ENCODE results near the gene ACTN4.

Gene ACTN4

DNA sequence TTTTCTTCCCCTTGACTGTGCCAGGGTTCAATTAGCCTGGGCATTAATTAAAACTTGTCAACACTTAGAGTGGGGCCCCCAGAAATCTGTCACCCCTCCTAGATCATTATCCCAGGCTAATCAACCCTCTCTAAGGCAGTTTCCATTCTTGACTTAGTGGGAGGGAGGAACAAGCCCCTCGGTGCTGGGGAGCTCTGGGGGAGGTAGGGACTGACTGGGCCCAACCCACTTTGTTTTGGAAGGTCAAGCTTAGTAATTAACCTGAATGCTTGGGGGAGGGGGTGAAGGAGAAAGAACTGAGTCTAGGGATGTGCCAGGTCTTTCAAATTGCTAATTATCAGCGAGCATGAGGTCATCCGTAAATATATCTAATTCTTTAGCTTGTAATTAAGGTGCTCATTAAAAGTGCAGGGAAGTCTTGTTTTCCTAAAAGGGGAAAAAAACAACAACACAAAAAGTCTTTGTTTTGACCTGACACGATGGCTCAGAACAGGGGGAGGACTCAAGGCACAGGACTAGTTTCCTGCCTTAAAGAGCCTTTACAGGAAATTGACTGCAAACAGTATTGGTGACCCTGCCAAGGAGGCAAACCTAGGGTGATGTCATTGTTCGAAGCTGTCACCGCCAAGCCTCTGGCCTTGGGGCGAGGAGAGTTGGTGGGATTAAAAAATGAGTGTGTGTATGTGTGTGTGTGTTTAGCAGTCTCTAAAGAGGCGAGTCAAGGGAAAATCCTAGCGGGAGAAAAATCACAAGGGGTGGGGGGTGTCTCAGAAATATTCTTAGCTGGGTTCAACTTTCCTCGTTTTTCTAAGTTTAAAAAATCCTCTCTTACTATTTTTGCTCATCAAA is 19.4 kb downstream of the ACTN4 start:
- TF ChIP-seq, protein P1, sequence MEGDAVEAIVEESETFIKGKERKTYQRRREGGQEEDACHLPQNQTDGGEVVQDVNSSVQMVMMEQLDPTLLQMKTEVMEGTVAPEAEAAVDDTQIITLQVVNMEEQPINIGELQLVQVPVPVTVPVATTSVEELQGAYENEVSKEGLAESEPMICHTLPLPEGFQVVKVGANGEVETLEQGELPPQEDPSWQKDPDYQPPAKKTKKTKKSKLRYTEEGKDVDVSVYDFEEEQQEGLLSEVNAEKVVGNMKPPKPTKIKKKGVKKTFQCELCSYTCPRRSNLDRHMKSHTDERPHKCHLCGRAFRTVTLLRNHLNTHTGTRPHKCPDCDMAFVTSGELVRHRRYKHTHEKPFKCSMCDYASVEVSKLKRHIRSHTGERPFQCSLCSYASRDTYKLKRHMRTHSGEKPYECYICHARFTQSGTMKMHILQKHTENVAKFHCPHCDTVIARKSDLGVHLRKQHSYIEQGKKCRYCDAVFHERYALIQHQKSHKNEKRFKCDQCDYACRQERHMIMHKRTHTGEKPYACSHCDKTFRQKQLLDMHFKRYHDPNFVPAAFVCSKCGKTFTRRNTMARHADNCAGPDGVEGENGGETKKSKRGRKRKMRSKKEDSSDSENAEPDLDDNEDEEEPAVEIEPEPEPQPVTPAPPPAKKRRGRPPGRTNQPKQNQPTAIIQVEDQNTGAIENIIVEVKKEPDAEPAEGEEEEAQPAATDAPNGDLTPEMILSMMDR (IDR thresholded peaks at IDR 0.05; ENCODE audit: low read depth, low read length) = no peak
- peak; percentile 85 to 88 for DNase-seq (ENCODE audit: low read depth in 2 of 2)
- no peak overlapping the region for H3K4me3 ChIP-seq (replicated peaks in 1 of 2; ENCODE audit: low read depth in 2 of 2, low read length in 2 of 2)

DNA sequence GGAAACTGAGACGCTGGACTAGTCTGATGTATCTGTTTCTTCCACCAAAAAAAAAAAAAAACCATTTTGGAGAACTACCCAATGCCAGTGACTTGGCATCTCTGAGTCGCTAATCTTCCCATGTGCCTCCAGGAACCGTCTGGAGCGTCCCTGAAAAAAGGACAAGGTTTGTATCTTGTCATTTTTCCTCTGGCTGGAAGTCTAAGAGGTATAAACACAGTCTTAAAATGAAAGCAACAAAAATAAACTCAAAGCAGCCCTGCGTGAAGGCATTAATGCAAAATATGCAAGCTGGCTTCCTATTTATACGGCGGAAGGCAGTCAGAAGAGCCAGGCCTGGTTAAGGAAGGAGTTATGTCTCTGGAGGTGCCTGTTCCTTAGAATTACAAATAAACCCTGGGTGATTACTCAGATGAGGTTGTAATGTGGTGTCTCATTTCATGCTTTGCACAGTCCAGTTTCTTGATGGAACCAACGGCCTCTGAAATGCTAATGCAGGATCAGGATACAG is 20.3 kb downstream of the ACTN4 start:
- no peak overlapping the region for H3K4me3 ChIP-seq (replicated peaks in 1 of 2; ENCODE audit: low read depth in 2 of 2, low read length in 2 of 2)
- peak in 1 of 2 donors; percentile 72 for DNase-seq (ENCODE audit: low read depth in 2 of 2)
- TF ChIP-seq, protein P1 (IDR thresholded peaks at IDR 0.05; ENCODE audit: low read depth, low read length) = no peak

DNA sequence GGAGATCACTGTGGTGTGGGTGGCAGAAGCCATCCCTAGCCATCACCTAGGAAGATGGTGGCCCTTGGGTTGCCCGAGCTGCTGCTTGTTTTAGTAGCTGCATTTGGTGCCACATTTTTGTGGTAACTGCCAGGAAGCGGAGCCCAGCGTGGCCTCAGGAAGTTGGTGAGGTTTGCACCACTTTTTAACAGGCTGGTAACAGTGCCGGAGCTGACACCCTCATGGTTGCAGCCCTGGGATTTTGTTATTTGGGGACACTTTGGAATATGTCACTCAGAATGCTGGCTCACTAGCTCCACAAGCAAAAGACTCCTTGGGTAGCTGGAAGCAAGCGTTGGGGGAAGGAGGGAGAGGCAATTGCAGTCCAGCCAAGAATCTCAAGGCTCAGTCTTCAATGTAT is 22.1 kb downstream of the ACTN4 start:
- no peak for DNase-seq (ENCODE audit: low read depth in 2 of 2)
- no peak overlapping the region for H3K4me3 ChIP-seq (replicated peaks in 1 of 2; ENCODE audit: low read depth in 2 of 2, low read length in 2 of 2)
- TF ChIP-seq, protein P1 (IDR thresholded peaks at IDR 0.05; ENCODE audit: low read depth, low read length) = no peak

GRCh38 chr19:38670921-38671398 is 23.5 kb downstream of the ACTN4 start:
- TF ChIP-seq, protein P1 (IDR thresholded peaks at IDR 0.05; ENCODE audit: low read depth, low read length) = no peak
- no peak overlapping the region for H3K4me3 ChIP-seq (replicated peaks in 1 of 2; ENCODE audit: low read depth in 2 of 2, low read length in 2 of 2)
- DNase-seq (ENCODE audit: low read depth in 2 of 2) = no peak

GRCh38 chr19:38671654-38672053 is 24.2 kb downstream of the ACTN4 start:
- no peak for DNase-seq (ENCODE audit: low read depth in 2 of 2)
- H3K4me3 ChIP-seq (replicated peaks in 1 of 2; ENCODE audit: low read depth in 2 of 2, low read length in 2 of 2) = no peak overlapping the region
- TF ChIP-seq, protein P1 (IDR thresholded peaks at IDR 0.05; ENCODE audit: low read depth, low read length) = no peak

GRCh38 chr19:38673030-38673429 is 25.6 kb downstream of the ACTN4 start:
- TF ChIP-seq, protein P1 (IDR thresholded peaks at IDR 0.05; ENCODE audit: low read depth, low read length) = no peak
- no peak for DNase-seq (ENCODE audit: low read depth in 2 of 2)
- no peak overlapping the region for H3K4me3 ChIP-seq (replicated peaks in 1 of 2; ENCODE audit: low read depth in 2 of 2, low read length in 2 of 2)

All from cardiac fibroblast (primary cell).